WERI-Rb-1 (cell line): ENCODE results near the gene SP6.

ENCODE experiments used
- DNase-seq: peaks from one replicate; pipeline ENCODE4 v3.0.0-alpha.2; 2020
- H3K27ac ChIP-seq: fragments of 250-450 bp; sonication (Bioruptor Pico); 2 replicates; pipeline ENCODE4 v1.5.1; 2020; ENCODE audit warnings: mild to moderate bottlenecking, moderate library complexity
- H3K27me3 ChIP-seq: fragments of 250-450 bp; sonication (Bioruptor Pico); 2 replicates; pipeline ENCODE4 v1.5.1; 2021; ENCODE audit warnings: mild to moderate bottlenecking, low read depth, moderate library complexity; ENCODE audit not compliant: insufficient read depth, severe bottlenecking
- H3K36me3 ChIP-seq: fragments of 250-450 bp; sonication (Bioruptor Pico); 2 replicates; pipeline ENCODE4 v1.5.1; 2020; ENCODE audit warnings: mild to moderate bottlenecking, moderate library complexity
- H3K4me3 ChIP-seq: 2 replicates; pipeline ENCODE4 v1.5.1; 2011; ENCODE audit warnings: low read depth, mild to moderate bottlenecking, control low read depth, low read length
- H3K9me3 ChIP-seq: fragments of 250-450 bp; sonication (Bioruptor Pico); 2 replicates; pipeline ENCODE4 v1.5.1; 2021; ENCODE audit warnings: mild to moderate bottlenecking, moderate library complexity; ENCODE audit not compliant: severe bottlenecking
- TF ChIP-seq, protein P1 (sequence below): IDR thresholded peaks from 2 replicates; pipeline ENCODE4 v1.5.1; 2011; ENCODE audit warnings: low read depth, mild to moderate bottlenecking, control low read depth, inconsistent platforms, low read length

SP6 gene

DNA sequence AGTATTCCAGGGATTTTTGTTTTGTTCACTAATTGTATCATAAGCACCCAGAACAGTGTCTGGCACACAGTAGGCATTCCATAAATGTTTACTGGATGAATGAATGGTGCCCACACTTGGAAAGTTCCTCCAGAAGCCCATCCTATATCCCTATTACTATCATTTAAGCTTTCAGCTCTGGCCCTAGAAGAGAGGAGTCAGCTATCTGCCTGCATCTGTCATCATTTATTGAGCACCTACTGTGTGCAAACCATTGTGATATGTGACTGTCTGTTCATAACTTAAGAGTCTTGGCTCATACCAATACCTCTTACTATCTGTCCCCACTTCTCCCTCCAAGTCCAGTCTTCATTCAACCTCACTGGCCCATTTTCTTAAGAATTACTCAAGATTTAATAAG lies 20.1 kb upstream of the SP6 start:
- TF ChIP-seq, protein P1, sequence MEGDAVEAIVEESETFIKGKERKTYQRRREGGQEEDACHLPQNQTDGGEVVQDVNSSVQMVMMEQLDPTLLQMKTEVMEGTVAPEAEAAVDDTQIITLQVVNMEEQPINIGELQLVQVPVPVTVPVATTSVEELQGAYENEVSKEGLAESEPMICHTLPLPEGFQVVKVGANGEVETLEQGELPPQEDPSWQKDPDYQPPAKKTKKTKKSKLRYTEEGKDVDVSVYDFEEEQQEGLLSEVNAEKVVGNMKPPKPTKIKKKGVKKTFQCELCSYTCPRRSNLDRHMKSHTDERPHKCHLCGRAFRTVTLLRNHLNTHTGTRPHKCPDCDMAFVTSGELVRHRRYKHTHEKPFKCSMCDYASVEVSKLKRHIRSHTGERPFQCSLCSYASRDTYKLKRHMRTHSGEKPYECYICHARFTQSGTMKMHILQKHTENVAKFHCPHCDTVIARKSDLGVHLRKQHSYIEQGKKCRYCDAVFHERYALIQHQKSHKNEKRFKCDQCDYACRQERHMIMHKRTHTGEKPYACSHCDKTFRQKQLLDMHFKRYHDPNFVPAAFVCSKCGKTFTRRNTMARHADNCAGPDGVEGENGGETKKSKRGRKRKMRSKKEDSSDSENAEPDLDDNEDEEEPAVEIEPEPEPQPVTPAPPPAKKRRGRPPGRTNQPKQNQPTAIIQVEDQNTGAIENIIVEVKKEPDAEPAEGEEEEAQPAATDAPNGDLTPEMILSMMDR = no peak
- Histone ChIP-seq H3K4me3 (no peak overlapping the region), H3K9me3 (no peaks in the 10 kb centered on the region), H3K27ac (no peak overlapping the region), H3K27me3 (no peaks in the 10 kb centered on the region), H3K36me3 (no peaks in the 10 kb centered on the region)
- no peak for DNase-seq

DNA sequence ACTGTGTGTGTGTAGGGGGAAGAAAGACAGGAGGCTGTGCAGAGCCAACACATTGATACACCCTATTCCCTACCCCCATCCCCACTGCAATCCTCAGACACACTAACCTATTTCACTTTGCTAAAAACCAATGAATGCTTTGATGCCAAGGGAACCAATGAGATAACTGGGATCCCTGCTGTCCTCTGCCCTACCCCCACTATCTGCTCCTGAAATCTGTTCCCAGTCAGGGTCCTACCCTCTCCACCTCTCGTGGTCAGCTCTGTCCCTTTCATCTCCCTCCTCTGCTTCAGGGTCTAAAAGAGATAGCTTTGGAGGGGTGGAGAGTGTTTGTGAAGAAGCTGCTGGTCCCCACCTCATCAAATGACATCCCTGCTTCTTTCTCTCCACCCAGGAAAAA lies 19.1 kb upstream of the SP6 start:
- Histone ChIP-seq H3K27ac (no peak overlapping the region; the same call in none of the 2 replicates), H3K36me3 (no peaks in the 10 kb centered on the region), H3K4me3 (no peak overlapping the region), H3K9me3 (no peaks in the 10 kb centered on the region), H3K27me3 (no peaks in the 10 kb centered on the region)
- TF ChIP-seq, protein P1 = no peak
- no peak for DNase-seq

DNA sequence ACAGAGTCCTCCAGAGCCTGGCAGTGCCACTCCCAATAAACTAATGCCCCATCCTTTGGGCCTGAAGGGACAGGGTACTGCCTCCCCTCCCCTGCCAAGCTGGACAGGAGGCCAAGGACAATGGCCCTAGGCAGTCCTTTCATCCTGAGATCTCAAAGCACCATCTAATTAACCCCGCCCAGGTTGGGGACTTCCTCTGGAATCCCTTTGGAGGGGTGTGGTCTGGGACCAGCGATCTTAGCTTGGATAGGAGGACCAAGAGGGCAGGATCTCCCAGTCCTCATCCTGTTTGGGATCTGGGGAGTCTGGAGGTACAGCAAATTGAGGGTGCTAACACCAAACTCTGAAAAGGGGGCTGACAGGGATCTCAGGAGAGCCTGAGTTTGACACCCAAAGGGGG lies 18.2 kb upstream of the SP6 start:
- Histone ChIP-seq H3K36me3 (no peaks in the 10 kb centered on the region), H3K27ac (no peak overlapping the region), H3K9me3 (no peaks in the 10 kb centered on the region), H3K27me3 (no peaks in the 10 kb centered on the region), H3K4me3 (no peak overlapping the region)
- TF ChIP-seq, protein P1 = no peak
- no peak for DNase-seq

DNA sequence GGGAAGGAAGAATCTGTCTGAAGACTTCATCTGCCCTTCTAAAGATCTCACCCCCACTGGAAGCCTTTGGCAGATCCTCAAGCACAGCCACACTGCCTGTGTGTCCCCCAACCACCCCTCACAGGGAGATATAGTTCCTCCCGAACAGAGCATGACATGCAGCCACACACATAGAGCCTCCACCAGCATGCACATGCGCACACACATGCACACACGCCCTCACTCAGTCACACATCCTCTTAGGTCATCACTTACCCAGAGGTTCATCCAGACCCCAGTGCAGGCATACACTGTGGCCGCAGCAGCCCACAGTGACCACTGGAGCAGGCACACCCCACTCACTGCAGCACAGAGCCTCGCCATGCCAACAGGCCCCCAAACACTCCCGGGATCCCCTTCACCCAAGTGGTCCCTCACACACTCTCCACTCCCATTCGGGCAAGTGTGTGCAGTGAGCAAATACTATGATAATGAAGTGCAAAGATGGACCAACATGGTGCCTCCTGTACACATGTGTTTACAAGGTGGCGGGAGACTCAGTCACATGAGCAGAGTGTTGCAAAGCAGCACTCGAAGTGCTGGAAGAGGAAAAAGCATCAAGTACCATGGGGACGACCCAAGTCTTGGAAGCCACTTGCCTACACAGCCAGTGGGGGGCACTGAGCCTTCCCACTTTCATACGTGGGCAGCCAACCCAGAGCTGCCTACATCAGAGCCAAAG lies 17.0 kb upstream of the SP6 start:
- Histone ChIP-seq H3K27me3 (no peaks in the 10 kb centered on the region), H3K36me3 (no peaks in the 10 kb centered on the region)

DNA sequence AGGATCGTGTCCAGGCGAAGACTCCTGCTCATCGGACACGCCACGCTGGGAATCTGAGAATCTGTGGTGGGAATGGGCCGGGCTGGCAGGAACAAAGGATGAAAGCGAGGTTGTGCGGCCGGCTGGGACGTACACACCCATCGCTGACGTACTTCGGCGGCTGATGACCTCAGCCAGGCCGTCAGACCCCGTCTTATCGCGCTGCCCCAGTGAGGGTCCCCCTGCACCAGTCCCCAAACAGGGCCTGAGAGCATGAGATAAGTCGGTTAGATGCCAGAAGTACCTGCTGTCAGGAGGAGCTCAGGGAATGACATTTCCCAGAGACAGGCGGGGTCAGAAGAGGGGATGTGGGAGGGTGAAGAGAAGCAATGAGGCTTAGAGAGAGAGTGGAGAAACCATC lies 16.0 kb upstream of the SP6 start:
- DNase-seq = no peak
- Histone ChIP-seq H3K9me3 (no peaks in the 10 kb centered on the region), H3K27ac (no peak overlapping the region), H3K4me3 (no peak overlapping the region), H3K36me3 (no peaks in the 10 kb centered on the region), H3K27me3 (no peaks in the 10 kb centered on the region)
- TF ChIP-seq, protein P1 = no peak

More for the DNA sequence above, 17.0 kb upstream of the SP6 start:
- H3K27ac ChIP-seq = no peak overlapping the region
- no peaks in the 10 kb centered on the region for H3K9me3 ChIP-seq
- no peak overlapping the region for H3K4me3 ChIP-seq
- DNase-seq = no peak
- TF ChIP-seq, protein P1 = no peak

DNA sequence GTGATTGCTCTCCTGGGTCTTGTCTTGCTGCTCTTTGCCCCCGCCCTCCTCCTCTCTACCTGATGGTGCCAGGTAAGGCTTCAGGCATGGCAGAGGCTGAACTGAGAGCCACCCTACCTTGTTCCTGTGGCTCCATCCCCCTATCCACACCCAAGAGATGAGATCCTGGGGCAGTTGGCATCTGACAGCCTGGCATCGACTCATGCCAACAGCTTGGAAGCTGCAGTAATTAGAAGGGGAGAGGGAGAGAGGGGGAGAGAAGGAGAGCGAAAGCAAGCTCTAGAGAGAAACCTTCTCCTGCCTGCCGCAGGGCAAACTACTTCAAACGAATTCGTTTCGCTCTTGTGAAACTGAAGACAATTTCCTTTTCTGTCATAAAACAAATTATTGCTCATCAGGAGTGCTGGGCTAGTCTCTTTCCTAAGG lies 13.8 kb upstream of the SP6 start:
- Histone ChIP-seq H3K27me3 (no peaks in the 10 kb centered on the region), H3K9me3 (no peaks in the 10 kb centered on the region), H3K36me3 (no peaks in the 10 kb centered on the region), H3K4me3 (no peak overlapping the region), H3K27ac (no peak overlapping the region)
- TF ChIP-seq, protein P1 = no peak
- DNase-seq = no peak
